Esophagus squamous epithelium (tissue), 5 donors: ENCODE measurements around the gene RASGEF1C. TPM values are rescaled to one million over a fixed set of nuclear protein-coding genes. Genes with fewer than 3 reads are reported as not detected.

ENCODE experiments used
- DNase-seq: peaks from one replicate; lab custom pipeline; 2025; lab: John Stamatoyannopoulos, UW
- H3K27ac ChIP-seq, 4 donors: fragments of 200-600 bp; sonication (generic); one replicate each; pipeline ENCODE4 v1.5.1; 2016 to 2019; ENCODE audit warnings: mild to moderate bottlenecking in 1 of 4
- H3K27me3 ChIP-seq, 4 donors: fragments of 200-600 bp; sonication (generic); 1 replicate in 3 of 4; 2 replicates in 1 of 4; pipeline versions ENCODE4 v1.5.1 to v1.6.0; 2017 to 2021; ENCODE audit warnings: antibody characterized with exemption in 1 of 4
- H3K36me3 ChIP-seq, 3 donors: fragments of 200-600 bp; sonication (generic); one replicate each; pipeline ENCODE4 v1.5.1; 2016 to 2019
- H3K4me1 ChIP-seq, 3 donors: fragments of 200-600 bp; sonication (generic); one replicate each; pipeline ENCODE4 v1.5.1; 2017 to 2019
- H3K4me3 ChIP-seq, 4 donors: fragments of 200-600 bp; sonication (generic); 1 replicate in 3 of 4; 2 replicates in 1 of 4; pipeline ENCODE4 v1.5.1; 2016 to 2019; ENCODE audit warnings: mild to moderate bottlenecking in 2 of 4, moderate library complexity in 1 of 4
- H3K9me3 ChIP-seq, 3 donors: fragments of 200-600 bp; sonication (generic); one replicate each; pipeline ENCODE4 v1.5.1; 2016 to 2019
- CTCF ChIP-seq, 6 experiments: fragments of 450-650 bp in 4 of 6; fragments of 200-600 bp in 2 of 6; sonication (generic) in 2 of 6; IDR thresholded peaks; one replicate each; pipeline ENCODE4 v1.5.1; 2016 to 2019; ENCODE audit warnings: antibody characterized with exemption in 6 of 6, mild to moderate bottlenecking in 4 of 6, moderate library complexity in 4 of 6
- POLR2A ChIP-seq, 4 donors: fragments of 450-650 bp; IDR thresholded peaks; one replicate each; pipeline ENCODE4 v1.6.1; 2017; ENCODE audit warnings: antibody characterized with exemption in 4 of 4, mild to moderate bottlenecking in 4 of 4, moderate library complexity in 3 of 4
- WGBS, 2 donors: methylation state at CpG; one replicate each; pipeline ENCODE4 v1.1.5; 2018; 5-methylcytosine and 5-hydroxymethylcytosine counted together
- intact Hi-C: fragments of 100-400 bp; cut with DNase I; formaldehyde crosslinking; loops from one replicate; pipeline ENCODE4 v1.15.0; 2022
- total RNA-seq, 4 donors: library from RNA; depleted of rRNA; stranded (reverse); fragments of >200 nt; gene quantifications; one replicate each; pipeline ENCODE4 v1.1.0, GENCODE V29; 2016
- donor health status: DM: yes; HTN: yes; CAD: no.

RASGEF1C gene
- total RNA-seq, 4 donors from 2014 or later = 0.19 to 0.26 TPM; not detected in 2

- Histone ChIP-seq H3K27ac (no peak overlapping the region), H3K27me3 (peaks cover 0 to 9% (median 0%) of the 10 kb centered on the region in 4 donors), H3K4me1 (peaks cover 0 to 6% (median 0%) of the 10 kb centered on the region in 3 donors), H3K4me3 (no peak overlapping the region), H3K36me3 (no peaks in the 10 kb centered on the region), H3K9me3 (no peaks in the 10 kb centered on the region)
- TF ChIP-seq CTCF (IDR thresholded peaks at IDR 0.05) (no peak), POLR2A (IDR thresholded peaks at IDR 0.05) (no peak)
- 91 to 95% methylated on average over 5 to 8 of the region's 10 CpGs for WGBS, 2 donors
- intact Hi-C loops = no loop called here
- DNase-seq = no peak
Measured at GRCh38 chr5:180156141-180156540, 52.9 kb downstream of the RASGEF1C start.

- intact Hi-C loops = no loop called here
- no peaks in the 10 kb centered on the region for H3K36me3 ChIP-seq
- H3K27ac ChIP-seq = no peak overlapping the region
- DNase-seq = no peak
- TF ChIP-seq CTCF (IDR thresholded peaks at IDR 0.05) = no peak
- no peak for TF ChIP-seq POLR2A (IDR thresholded peaks at IDR 0.05)
- H3K4me3 ChIP-seq = no peak overlapping the region
- H3K9me3 ChIP-seq = no peaks in the 10 kb centered on the region
- peaks cover 0 to 6% (median 0%) of the 10 kb centered on the region in 3 donors for H3K4me1 ChIP-seq
- WGBS, 2 donors = 65 to 77% methylated on average over 12 of the region's 17 CpGs
- H3K27me3 ChIP-seq = peaks cover 0 to 5% (median 0%) of the 10 kb centered on the region in 4 donors
Measured at GRCh38 chr5:180155365-180155926, 53.6 kb downstream of the RASGEF1C start.

- TF ChIP-seq CTCF (IDR thresholded peaks at IDR 0.05) (no peak), POLR2A (IDR thresholded peaks at IDR 0.05) (no peak)
- Histone ChIP-seq H3K27ac (no peak overlapping the region), H3K27me3 (peaks cover 0 to 5% (median 0%) of the 10 kb centered on the region in 4 donors), H3K9me3 (no peaks in the 10 kb centered on the region), H3K4me3 (no peak overlapping the region), H3K4me1 (peaks cover 0 to 4% (median 0%) of the 10 kb centered on the region in 3 donors), H3K36me3 (no peaks in the 10 kb centered on the region)
- intact Hi-C loops = no loop called here
- WGBS, 2 donors = no CpG with 5 or more reads among the region's 5 CpGs
- no peak for DNase-seq
Measured at GRCh38 chr5:180154821-180155364, 54.1 kb downstream of the RASGEF1C start.

GRCh38 chr5:180153991-180154390 is 55.0 kb downstream of the RASGEF1C start:
- H3K27ac ChIP-seq = no peak overlapping the region
- TF ChIP-seq CTCF (IDR thresholded peaks at IDR 0.05) (no peak), POLR2A (IDR thresholded peaks at IDR 0.05) (no peak)
- DNase-seq = no peak
- no peak overlapping the region for H3K4me3 ChIP-seq
- peaks cover 0 to 5% (median 0%) of the 10 kb centered on the region in 4 donors for H3K27me3 ChIP-seq
- no peaks in the 10 kb centered on the region for H3K4me1 ChIP-seq
- H3K9me3 ChIP-seq = no peaks in the 10 kb centered on the region
- intact Hi-C loops = no loop called here
- WGBS, 2 donors = 67 to 77% methylated on average over 2 to 5 of the region's 6 CpGs
- no peaks in the 10 kb centered on the region for H3K36me3 ChIP-seq

- no peaks in the 10 kb centered on the region for H3K4me1 ChIP-seq
- TF ChIP-seq CTCF (IDR thresholded peaks at IDR 0.05) = no peak
- TF ChIP-seq POLR2A (IDR thresholded peaks at IDR 0.05) = no peak
- peaks cover 0 to 5% (median 0%) of the 10 kb centered on the region in 4 donors for H3K27me3 ChIP-seq
- intact Hi-C loops = no loop called here
- WGBS, 2 donors = 0% methylated on average over 1 of the region's 1 CpG
- H3K36me3 ChIP-seq = no peaks in the 10 kb centered on the region
- no peak overlapping the region for H3K4me3 ChIP-seq
- DNase-seq = no peak
- no peak overlapping the region for H3K27ac ChIP-seq
- H3K9me3 ChIP-seq = no peaks in the 10 kb centered on the region
Measured at GRCh38 chr5:180153099-180153498, 55.9 kb downstream of the RASGEF1C start.
